K562 (cell line): ENCODE results near the gene MRGPRD. TPM values are rescaled to one million over a fixed set of nuclear protein-coding genes. Genes with fewer than 3 reads are reported as not detected.

ENCODE experiments used
- E2F8 ChIP-seq: fragments of 450-650 bp; IDR thresholded peaks from 2 replicates; pipeline ENCODE4 v1.7.1; 2018; ENCODE audit warnings: mild to moderate bottlenecking, low read depth; ENCODE audit not compliant: partially characterized antibody
- ETV5 ChIP-seq: sonication (generic); formaldehyde crosslinking; IDR thresholded peaks from 2 replicates; pipeline ENCODE4 v1.4.0; 2020; ENCODE audit warnings: low read depth, mild to moderate bottlenecking, missing genetic modification reagents
- FOXM1 ChIP-seq, 2 experiments: fragments of 450-650 bp in 1 of 2; sonication (generic) in 1 of 2; formaldehyde crosslinking in 1 of 2; IDR thresholded peaks; 2 replicates each; pipeline versions ENCODE4 v1.6.1 to v1.9.0; 2017 to 2022; ENCODE audit warnings: low read depth in 2 of 2, mild to moderate bottlenecking in 2 of 2, missing genetic modification reagents in 1 of 2, moderate library complexity in 1 of 2
- SREBF2 ChIP-seq: sonication (generic); formaldehyde crosslinking; IDR thresholded peaks from 2 replicates; pipeline ENCODE4 v1.4.0; 2020; ENCODE audit warnings: mild to moderate bottlenecking, missing genetic modification reagents
- ZNF785 ChIP-seq: fragments of 250-450 bp; sonication (Bioruptor Pico); IDR thresholded peaks from 2 replicates; pipeline ENCODE4 v1.4.0; 2020; ENCODE audit warnings: mild to moderate bottlenecking
- polyA plus RNA-seq, 8 experiments: library from polyadenylated mRNA; depleted of rRNA in 4 of 8; stranded (reverse) in 5 of 8; unstranded in 3 of 8; fragments of >200 nt; fragmentation: Nextera tagmentation in 2 of 8; fragmentation: Illumina TruSeq in 1 of 8; extraction: Ambion mirVana in 2 of 8; extraction: Trizol in 1 of 8; gene quantifications; 2 replicates each; pipeline versions ENCODE4 v1.2.1 to v1.2.3, GENCODE V29; 2011 to 2014; ENCODE audit warnings: inconsistent platforms in 1 of 8, missing spikeins in 1 of 8
- total RNA-seq, 7 experiments: library from RNA; depleted of rRNA in 6 of 7; stranded (reverse); fragments of >200 nt in 6 of 7; fragmentation: Illumina TruSeq in 2 of 7; extraction: Trizol in 2 of 7; gene quantifications; 2 replicates each; pipeline versions ENCODE4 v1.2.1 to v1.2.3, GENCODE V29; 2011 to 2021; ENCODE audit warnings: low replicate concordance in 1 of 7
- TF ChIP-seq, protein P1 (sequence below), 2 experiments: fragments of 450-650 bp in 1 of 2; IDR thresholded peaks; 2 replicates each; pipeline ENCODE4 v1.6.1; 2011 to 2017; ENCODE audit warnings: low read depth in 2 of 2, antibody characterized with exemption in 1 of 2, borderline replicate concordance in 1 of 2, low read length in 1 of 2, mild to moderate bottlenecking in 1 of 2, mixed read lengths in 1 of 2; ENCODE audit not compliant: control insufficient read depth in 1 of 2

The MRGPRD gene
- total and polyA plus RNA-seq, 9 of the 15 experiments (the other 6 are each of a cell fraction or from before 2014, with no cell fraction given): not detected

DNA sequence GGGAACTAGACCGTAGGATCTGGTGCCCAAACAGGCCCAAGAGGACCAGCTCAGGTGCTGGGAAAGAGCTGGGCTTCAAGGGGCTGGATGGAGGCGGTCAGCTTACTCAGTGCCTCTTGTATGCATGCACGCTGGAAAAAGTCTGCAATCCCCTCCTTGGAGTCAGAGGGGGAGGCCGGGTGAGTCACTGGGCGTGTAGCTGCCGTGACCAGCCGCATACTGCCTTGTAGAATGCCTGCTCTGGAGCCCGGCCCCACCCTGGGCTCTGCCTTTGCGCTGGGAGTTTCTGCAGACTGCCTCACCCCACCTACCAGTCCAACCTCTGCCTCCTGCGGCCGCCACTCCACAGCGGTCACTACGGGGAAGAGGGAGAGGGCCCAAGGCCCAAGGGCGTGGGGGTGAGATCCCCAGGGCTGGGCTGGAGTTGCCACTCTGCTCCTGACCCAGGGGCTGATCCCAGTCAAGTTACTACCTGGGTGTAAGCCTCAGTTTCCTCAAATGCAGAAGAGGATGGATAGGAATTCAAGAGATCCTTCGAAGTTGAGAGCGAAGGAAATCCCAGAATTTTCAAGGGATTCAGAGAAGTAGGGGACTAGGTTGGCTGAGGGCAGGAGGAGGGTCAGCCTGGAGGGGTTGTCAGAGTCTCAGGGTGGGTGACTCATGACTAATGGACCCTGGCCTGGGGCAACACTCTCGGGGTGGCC is 28.1 kb upstream of the MRGPRD start (continued):
- TF ChIP-seq, protein P1, sequence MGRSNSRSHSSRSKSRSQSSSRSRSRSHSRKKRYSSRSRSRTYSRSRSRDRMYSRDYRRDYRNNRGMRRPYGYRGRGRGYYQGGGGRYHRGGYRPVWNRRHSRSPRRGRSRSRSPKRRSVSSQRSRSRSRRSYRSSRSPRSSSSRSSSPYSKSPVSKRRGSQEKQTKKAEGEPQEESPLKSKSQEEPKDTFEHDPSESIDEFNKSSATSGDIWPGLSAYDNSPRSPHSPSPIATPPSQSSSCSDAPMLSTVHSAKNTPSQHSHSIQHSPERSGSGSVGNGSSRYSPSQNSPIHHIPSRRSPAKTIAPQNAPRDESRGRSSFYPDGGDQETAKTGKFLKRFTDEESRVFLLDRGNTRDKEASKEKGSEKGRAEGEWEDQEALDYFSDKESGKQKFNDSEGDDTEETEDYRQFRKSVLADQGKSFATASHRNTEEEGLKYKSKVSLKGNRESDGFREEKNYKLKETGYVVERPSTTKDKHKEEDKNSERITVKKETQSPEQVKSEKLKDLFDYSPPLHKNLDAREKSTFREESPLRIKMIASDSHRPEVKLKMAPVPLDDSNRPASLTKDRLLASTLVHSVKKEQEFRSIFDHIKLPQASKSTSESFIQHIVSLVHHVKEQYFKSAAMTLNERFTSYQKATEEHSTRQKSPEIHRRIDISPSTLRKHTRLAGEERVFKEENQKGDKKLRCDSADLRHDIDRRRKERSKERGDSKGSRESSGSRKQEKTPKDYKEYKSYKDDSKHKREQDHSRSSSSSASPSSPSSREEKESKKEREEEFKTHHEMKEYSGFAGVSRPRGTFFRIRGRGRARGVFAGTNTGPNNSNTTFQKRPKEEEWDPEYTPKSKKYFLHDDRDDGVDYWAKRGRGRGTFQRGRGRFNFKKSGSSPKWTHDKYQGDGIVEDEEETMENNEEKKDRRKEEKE (IDR thresholded peaks at IDR 0.05; ENCODE audit: borderline replicate concordance in 1 of 2, control insufficient read depth in 1 of 2, low read depth in 2 of 2, low read length in 1 of 2): no peak
- TF ChIP-seq ZNF785 (CRISPR knock-in tag) (no peak), ETV5 (no peak), SREBF2 (CRISPR knock-in tag) (no peak), E2F8 (no peak), FOXM1 (IDR thresholded peaks at IDR 0.05; ENCODE audit: low read depth) (no peak), FOXM1 (CRISPR knock-in tag; IDR thresholded peaks at IDR 0.05; ENCODE audit: low read depth) (no peak)
